ENCODE results near the gene ADGRG3. TPM values are rescaled to one million over a fixed set of nuclear protein-coding genes. Genes with fewer than 3 reads are reported as not detected.
A peak's percentile ranks its signal among the peaks of the same experiment; 100 is the strongest.

Gene ADGRG3
- total and polyA plus RNA-seq, 9 of the 15 experiments (the other 6 are each of a cell fraction or from before 2014, with no cell fraction given) = 0.09 to 0.52 (median 0.14) TPM; not detected in 3

DNA sequence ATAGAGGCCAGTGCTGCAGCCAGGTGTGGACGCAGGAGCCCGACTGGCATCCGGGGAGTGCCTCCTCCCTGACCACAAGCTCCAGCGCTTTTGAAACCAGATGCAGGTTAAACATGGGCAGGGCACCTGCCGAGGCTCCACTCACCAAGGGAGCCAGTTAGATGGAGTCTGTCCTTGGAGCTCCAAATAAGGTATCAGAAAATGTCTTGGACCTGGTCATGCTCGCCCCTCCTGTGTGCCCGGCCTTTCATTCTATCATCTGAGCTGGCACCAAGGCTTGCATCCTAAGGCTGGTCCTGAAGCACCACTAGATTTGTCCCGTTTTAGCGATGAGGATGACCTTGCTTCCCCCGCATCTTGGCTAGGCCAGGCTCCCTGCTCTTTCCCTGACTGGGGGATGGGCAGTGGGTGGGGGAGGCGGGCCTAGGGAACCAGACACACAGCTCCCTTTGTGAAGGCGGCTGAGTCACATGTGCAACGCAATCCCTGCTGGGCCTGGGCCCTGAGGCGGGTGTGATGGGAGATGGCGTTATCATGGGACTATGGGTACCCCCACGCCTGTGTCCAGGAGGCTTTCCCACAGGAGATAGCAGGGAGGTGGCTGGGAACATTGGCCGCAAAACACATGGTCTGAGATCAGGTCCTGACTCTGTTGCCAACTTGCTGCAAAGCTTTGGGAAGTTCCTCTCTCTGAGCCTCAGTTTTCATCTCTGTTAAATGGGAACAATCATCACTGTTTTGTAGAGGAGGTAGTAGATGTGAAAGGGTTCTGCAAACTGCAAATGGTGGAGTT is 44.7 kb upstream of the ADGRG3 start (continued):
- no peak for TF ChIP-seq PHB2 (IDR thresholded peaks at IDR 0.05; ENCODE audit: low read depth)
- no peak for TF ChIP-seq RBFOX2 (IDR thresholded peaks at IDR 0.05; ENCODE audit: low read depth, low read length)
- TF ChIP-seq, protein P1, sequence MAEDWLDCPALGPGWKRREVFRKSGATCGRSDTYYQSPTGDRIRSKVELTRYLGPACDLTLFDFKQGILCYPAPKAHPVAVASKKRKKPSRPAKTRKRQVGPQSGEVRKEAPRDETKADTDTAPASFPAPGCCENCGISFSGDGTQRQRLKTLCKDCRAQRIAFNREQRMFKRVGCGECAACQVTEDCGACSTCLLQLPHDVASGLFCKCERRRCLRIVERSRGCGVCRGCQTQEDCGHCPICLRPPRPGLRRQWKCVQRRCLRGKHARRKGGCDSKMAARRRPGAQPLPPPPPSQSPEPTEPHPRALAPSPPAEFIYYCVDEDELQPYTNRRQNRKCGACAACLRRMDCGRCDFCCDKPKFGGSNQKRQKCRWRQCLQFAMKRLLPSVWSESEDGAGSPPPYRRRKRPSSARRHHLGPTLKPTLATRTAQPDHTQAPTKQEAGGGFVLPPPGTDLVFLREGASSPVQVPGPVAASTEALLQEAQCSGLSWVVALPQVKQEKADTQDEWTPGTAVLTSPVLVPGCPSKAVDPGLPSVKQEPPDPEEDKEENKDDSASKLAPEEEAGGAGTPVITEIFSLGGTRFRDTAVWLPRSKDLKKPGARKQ (CRISPR knock-in tag; IDR thresholded peaks at IDR 0.05) = no peak
- TF ChIP-seq HDAC1 (IDR thresholded peaks at IDR 0.05) = peak in 1 of 2 experiments; percentile 18; a peak in 1 of 4 replicates
- 0 out of 2 replicates have a peak, but pooled peaks have one; percentile 35 for TF ChIP-seq L3MBTL2 (IDR thresholded peaks at IDR 0.05)
- no peak for TF ChIP-seq MCM5 (IDR thresholded peaks at IDR 0.05; ENCODE audit: low read depth)
- TF ChIP-seq JUNB (CRISPR knock-in tag; conservative IDR thresholded peaks at IDR 0.05) = no peak
- TF ChIP-seq ZNF444 (CRISPR knock-in tag; IDR thresholded peaks at IDR 0.05) = no peak
- TF ChIP-seq YY1 (IDR thresholded peaks at IDR 0.05; ENCODE audit: borderline replicate concordance in 1 of 3, control insufficient read depth in 1 of 3, extremely low read depth in 1 of 3, insufficient read depth in 3 of 3, insufficient read length in 1 of 3, insufficient replicate concordance in 2 of 3, low read depth in 1 of 3, low read length in 2 of 3) = no peak
- TF ChIP-seq, protein P2, sequence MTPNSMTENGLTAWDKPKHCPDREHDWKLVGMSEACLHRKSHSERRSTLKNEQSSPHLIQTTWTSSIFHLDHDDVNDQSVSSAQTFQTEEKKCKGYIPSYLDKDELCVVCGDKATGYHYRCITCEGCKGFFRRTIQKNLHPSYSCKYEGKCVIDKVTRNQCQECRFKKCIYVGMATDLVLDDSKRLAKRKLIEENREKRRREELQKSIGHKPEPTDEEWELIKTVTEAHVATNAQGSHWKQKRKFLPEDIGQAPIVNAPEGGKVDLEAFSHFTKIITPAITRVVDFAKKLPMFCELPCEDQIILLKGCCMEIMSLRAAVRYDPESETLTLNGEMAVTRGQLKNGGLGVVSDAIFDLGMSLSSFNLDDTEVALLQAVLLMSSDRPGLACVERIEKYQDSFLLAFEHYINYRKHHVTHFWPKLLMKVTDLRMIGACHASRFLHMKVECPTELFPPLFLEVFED (CRISPR knock-in tag; conservative IDR thresholded peaks at IDR 0.05) = no peak
- TF ChIP-seq, protein P3, sequence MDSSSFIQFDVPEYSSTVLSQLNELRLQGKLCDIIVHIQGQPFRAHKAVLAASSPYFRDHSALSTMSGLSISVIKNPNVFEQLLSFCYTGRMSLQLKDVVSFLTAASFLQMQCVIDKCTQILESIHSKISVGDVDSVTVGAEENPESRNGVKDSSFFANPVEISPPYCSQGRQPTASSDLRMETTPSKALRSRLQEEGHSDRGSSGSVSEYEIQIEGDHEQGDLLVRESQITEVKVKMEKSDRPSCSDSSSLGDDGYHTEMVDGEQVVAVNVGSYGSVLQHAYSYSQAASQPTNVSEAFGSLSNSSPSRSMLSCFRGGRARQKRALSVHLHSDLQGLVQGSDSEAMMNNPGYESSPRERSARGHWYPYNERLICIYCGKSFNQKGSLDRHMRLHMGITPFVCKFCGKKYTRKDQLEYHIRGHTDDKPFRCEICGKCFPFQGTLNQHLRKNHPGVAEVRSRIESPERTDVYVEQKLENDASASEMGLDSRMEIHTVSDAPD (CRISPR knock-in tag; IDR thresholded peaks at IDR 0.05) = no peak
- TF ChIP-seq ZNF311 (CRISPR knock-in tag; IDR thresholded peaks at IDR 0.05) = no peak
- peak; percentile 94; the same call in 1 of the 2 replicates for TF ChIP-seq HDAC2 (IDR thresholded peaks at IDR 0.05)
- TF ChIP-seq TRIM24 (IDR thresholded peaks at IDR 0.05) = peak in 1 of 2 experiments; percentile 58; a peak in 1 of 4 replicates
- TF ChIP-seq, protein P4, sequence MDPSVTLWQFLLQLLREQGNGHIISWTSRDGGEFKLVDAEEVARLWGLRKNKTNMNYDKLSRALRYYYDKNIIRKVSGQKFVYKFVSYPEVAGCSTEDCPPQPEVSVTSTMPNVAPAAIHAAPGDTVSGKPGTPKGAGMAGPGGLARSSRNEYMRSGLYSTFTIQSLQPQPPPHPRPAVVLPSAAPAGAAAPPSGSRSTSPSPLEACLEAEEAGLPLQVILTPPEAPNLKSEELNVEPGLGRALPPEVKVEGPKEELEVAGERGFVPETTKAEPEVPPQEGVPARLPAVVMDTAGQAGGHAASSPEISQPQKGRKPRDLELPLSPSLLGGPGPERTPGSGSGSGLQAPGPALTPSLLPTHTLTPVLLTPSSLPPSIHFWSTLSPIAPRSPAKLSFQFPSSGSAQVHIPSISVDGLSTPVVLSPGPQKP (CRISPR knock-in tag; IDR thresholded peaks at IDR 0.05) = 0 out of 2 replicates have a peak, but pooled peaks have one; percentile 67
- TF ChIP-seq CC2D1A (IDR thresholded peaks at IDR 0.05) = no peak
- TF ChIP-seq, protein P5, sequence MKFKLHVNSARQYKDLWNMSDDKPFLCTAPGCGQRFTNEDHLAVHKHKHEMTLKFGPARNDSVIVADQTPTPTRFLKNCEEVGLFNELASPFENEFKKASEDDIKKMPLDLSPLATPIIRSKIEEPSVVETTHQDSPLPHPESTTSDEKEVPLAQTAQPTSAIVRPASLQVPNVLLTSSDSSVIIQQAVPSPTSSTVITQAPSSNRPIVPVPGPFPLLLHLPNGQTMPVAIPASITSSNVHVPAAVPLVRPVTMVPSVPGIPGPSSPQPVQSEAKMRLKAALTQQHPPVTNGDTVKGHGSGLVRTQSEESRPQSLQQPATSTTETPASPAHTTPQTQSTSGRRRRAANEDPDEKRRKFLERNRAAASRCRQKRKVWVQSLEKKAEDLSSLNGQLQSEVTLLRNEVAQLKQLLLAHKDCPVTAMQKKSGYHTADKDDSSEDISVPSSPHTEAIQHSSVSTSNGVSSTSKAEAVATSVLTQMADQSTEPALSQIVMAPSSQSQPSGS (CRISPR knock-in tag; IDR thresholded peaks at IDR 0.05) = no peak
- TF ChIP-seq, protein P6, sequence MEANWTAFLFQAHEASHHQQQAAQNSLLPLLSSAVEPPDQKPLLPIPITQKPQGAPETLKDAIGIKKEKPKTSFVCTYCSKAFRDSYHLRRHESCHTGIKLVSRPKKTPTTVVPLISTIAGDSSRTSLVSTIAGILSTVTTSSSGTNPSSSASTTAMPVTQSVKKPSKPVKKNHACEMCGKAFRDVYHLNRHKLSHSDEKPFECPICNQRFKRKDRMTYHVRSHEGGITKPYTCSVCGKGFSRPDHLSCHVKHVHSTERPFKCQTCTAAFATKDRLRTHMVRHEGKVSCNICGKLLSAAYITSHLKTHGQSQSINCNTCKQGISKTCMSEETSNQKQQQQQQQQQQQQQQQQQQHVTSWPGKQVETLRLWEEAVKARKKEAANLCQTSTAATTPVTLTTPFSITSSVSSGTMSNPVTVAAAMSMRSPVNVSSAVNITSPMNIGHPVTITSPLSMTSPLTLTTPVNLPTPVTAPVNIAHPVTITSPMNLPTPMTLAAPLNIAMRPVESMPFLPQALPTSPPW (CRISPR knock-in tag; IDR thresholded peaks at IDR 0.05) = peak; percentile 53; the same call in 1 of the 2 replicates
